K562 (cell line): ENCODE measurements around the gene ICA1. TPM values are rescaled to one million over a fixed set of nuclear protein-coding genes. Genes with fewer than 3 reads are reported as not detected.

Experiments used
- ATAC-seq: fragments of 200-7000 bp; cut with Tn5 transposase; 3 replicates; pipeline ENCODE4 v1.9.1; 2020; ENCODE audit warnings: moderate library complexity
- BruUV-seq: library from RNA; stranded (reverse); fragments of 400-500 nt; replicated peaks from 2 replicates; lab custom pipeline; 2021; lab: Mats Ljungman, UMichigan
- CTCF ChIA-PET: fragments of 300-600 bp; formaldehyde crosslinking; extraction: SDS; loops from one replicate; lab custom pipeline; 2021; ENCODE audit warnings: low intra/inter-chr PET ratio; lab: Yijun Ruan, JAX
- POLR2A ChIA-PET: fragments of 300-600, 350-650 bp; sonication (Branson Sonifier 250); formaldehyde crosslinking; extraction: SDS; loops from one replicate; lab custom pipeline; 2021; ENCODE audit warnings: antibody characterized with exemption, inconsistent platforms; lab: Yijun Ruan, JAX
- DNase-seq, 4 experiments: peaks; one replicate each; pipeline versions ENCODE4 v3.0.0 to v3.0.0-alpha.2; 2011 to 2018; ENCODE audit warnings: low spot score in 3 of 4, mixed read lengths in 3 of 4; ENCODE audit errors: extremely low read depth in 1 of 4
- FAIRE-seq: peaks from 2 replicates; lab custom pipeline; 2011; peaks lifted over from hg19 to GRCh38; lab: Jason Lieb, UNC
- H2AFZ ChIP-seq: 2 replicates; pipeline ENCODE4 v1.6.0; 2011; ENCODE audit warnings: low read depth, low read length, control low read depth, inconsistent platforms
- H3K27ac ChIP-seq: fragments of 200-600 bp; 3 replicates; pipeline ENCODE4 v1.8.0; 2011; ENCODE audit warnings: low read depth, mild to moderate bottlenecking, control low read depth, inconsistent platforms, low read length, moderate library complexity, mixed read lengths; ENCODE audit errors: extremely low read depth
- H3K27me3 ChIP-seq, 2 experiments: fragments of 300-600 bp in 1 of 2; 2 replicates in 1 of 2; 3 replicates in 1 of 2; pipeline versions ENCODE4 v1.6.0 to v1.8.0; 2011; ENCODE audit warnings: inconsistent platforms in 2 of 2, low read length in 2 of 2, mild to moderate bottlenecking in 1 of 2, mixed read lengths in 1 of 2, moderate library complexity in 1 of 2; ENCODE audit not compliant: control insufficient read depth in 2 of 2, insufficient read depth in 2 of 2
- H3K36me3 ChIP-seq: fragments of 300-600 bp; 3 replicates; pipeline ENCODE4 v1.8.0; 2011; ENCODE audit warnings: mild to moderate bottlenecking, low read length, inconsistent platforms; ENCODE audit not compliant: control insufficient read depth, insufficient read depth
- H3K4me1 ChIP-seq, 2 experiments: fragments of 200-600 bp in 1 of 2; replicated peaks in 1 of 2; 2 replicates in 1 of 2; 3 replicates in 1 of 2; pipeline versions ENCODE4 v1.5.1 to v1.8.0; 2011; ENCODE audit warnings: inconsistent platforms in 2 of 2, low read length in 2 of 2, mild to moderate bottlenecking in 1 of 2, mixed read lengths in 1 of 2, moderate library complexity in 1 of 2; ENCODE audit not compliant: control insufficient read depth in 2 of 2, insufficient read depth in 2 of 2
- H3K4me2 ChIP-seq: 2 replicates; pipeline ENCODE4 v1.6.1; 2011; ENCODE audit warnings: low read length, control low read depth, inconsistent platforms, mixed read lengths; ENCODE audit not compliant: insufficient read depth
- H3K4me3 ChIP-seq: fragments of 200-600 bp; sonication (generic), shearing (Covaris generic); 2 replicates; pipeline ENCODE4 v1.5.1; 2016; ENCODE audit warnings: control low read depth, inconsistent platforms
- H3K79me2 ChIP-seq: fragments of 200-600 bp; 3 replicates; pipeline ENCODE4 v1.8.0; 2011; ENCODE audit warnings: low read length, inconsistent platforms; ENCODE audit not compliant: control insufficient read depth, insufficient read depth
- H3K9ac ChIP-seq, 2 experiments: 2 replicates each; pipeline versions ENCODE4 v1.6.0 to v1.6.1; 2011; ENCODE audit warnings: low read depth in 2 of 2, low read length in 2 of 2, control low read depth in 1 of 2, inconsistent platforms in 1 of 2, mild to moderate bottlenecking in 1 of 2, mixed read lengths in 1 of 2; ENCODE audit not compliant: insufficient read depth in 1 of 2
- H3K9me1 ChIP-seq: one replicate; pipeline ENCODE4 v1.6.0; 2011; ENCODE audit warnings: inconsistent platforms, mild to moderate bottlenecking, low read length, moderate library complexity; ENCODE audit not compliant: control insufficient read depth, insufficient read depth
- H3K9me3 ChIP-seq: replicated peaks from 2 replicates; pipeline ENCODE4 v1.5.1; 2011; ENCODE audit warnings: low read depth, low read length, inconsistent platforms; ENCODE audit not compliant: control insufficient read depth, insufficient read depth
- H4K20me1 ChIP-seq: replicated peaks from 2 replicates; pipeline ENCODE4 v1.6.1; 2011; ENCODE audit warnings: low read length, inconsistent platforms, mixed read lengths; ENCODE audit not compliant: control insufficient read depth, insufficient read depth
- BCLAF1 ChIP-seq, 2 experiments: fragments of 450-650 bp in 1 of 2; IDR thresholded peaks; 2 replicates each; pipeline ENCODE4 v1.6.1; 2011 to 2017; ENCODE audit warnings: low read depth in 2 of 2, antibody characterized with exemption in 1 of 2, borderline replicate concordance in 1 of 2, low read length in 1 of 2, mild to moderate bottlenecking in 1 of 2, mixed read lengths in 1 of 2; ENCODE audit not compliant: control insufficient read depth in 1 of 2
- DLX4 ChIP-seq: fragments of 250-450 bp; sonication (Bioruptor Pico); IDR thresholded peaks from 2 replicates; pipeline ENCODE4 v1.6.1; 2021; ENCODE audit warnings: mild to moderate bottlenecking
- MTA1 ChIP-seq: fragments of 450-650 bp; IDR thresholded peaks from 2 replicates; pipeline ENCODE4 v1.6.1; 2017; ENCODE audit warnings: borderline replicate concordance
- TCF3 ChIP-seq: sonication (generic); formaldehyde crosslinking; IDR thresholded peaks from 2 replicates; pipeline ENCODE4 v1.4.0; 2020; ENCODE audit warnings: mild to moderate bottlenecking, missing genetic modification reagents
- WGBS: fragments of 100-300 bp; shearing (Covaris generic); methylation state at CpG from one replicate; pipeline ENCODE4 v1.1.6; 2016; ENCODE audit warnings: low coverage, mixed read lengths; ENCODE audit not compliant: insufficient coverage; ENCODE audit errors: missing lambda C conversion rate; 5-methylcytosine and 5-hydroxymethylcytosine counted together
- in situ Hi-C: fragments of 300-500 bp; cut with MboI; formaldehyde crosslinking; loops from 4 replicates; pipeline ENCODE4 v1.15.0; 2018; ENCODE audit warnings: inconsistent platforms, mixed read lengths
- intact Hi-C: fragments of 100-400 bp; cut with micrococcal nuclease; formaldehyde crosslinking; loops from 2 replicates; pipeline ENCODE4 v1.14.2; 2022
- polyA plus RNA-seq, 8 experiments: library from polyadenylated mRNA; depleted of rRNA in 4 of 8; stranded (reverse) in 5 of 8; unstranded in 3 of 8; fragments of >200 nt; fragmentation: Nextera tagmentation in 2 of 8; fragmentation: Illumina TruSeq in 1 of 8; extraction: Ambion mirVana in 2 of 8; extraction: Trizol in 1 of 8; gene quantifications; 2 replicates each; pipeline versions ENCODE4 v1.2.1 to v1.2.3, GENCODE V29; 2011 to 2014; ENCODE audit warnings: inconsistent platforms in 1 of 8, missing spikeins in 1 of 8
- total RNA-seq, 7 experiments: library from RNA; depleted of rRNA in 6 of 7; stranded (reverse); fragments of >200 nt in 6 of 7; fragmentation: Illumina TruSeq in 2 of 7; extraction: Trizol in 2 of 7; gene quantifications; 2 replicates each; pipeline versions ENCODE4 v1.2.1 to v1.2.3, GENCODE V29; 2011 to 2021; ENCODE audit warnings: low replicate concordance in 1 of 7

Gene ICA1
- total and polyA plus RNA-seq, 9 of the 15 experiments (the other 6 are each of a cell fraction or from before 2014, with no cell fraction given) = 7.1 to 22.3 (median 16.4) TPM

GRCh38 chr7:8064828-8065227 is 197.1 kb downstream of the ICA1 start:
- no peak overlapping the region for H3K4me3 ChIP-seq
- H3K36me3 ChIP-seq = no peaks in the 10 kb centered on the region
- no peak for ATAC-seq
- in situ Hi-C loops = no loop called here
- H3K79me2 ChIP-seq = no peaks in the 10 kb centered on the region
- no TSS peak for BruUV-seq
- no peak for DNase-seq
- H3K4me1 ChIP-seq = peaks cover 0 to 4% of the 10 kb centered on the region in 2 experiments; a peak in 2 of 5 replicates
- H3K9me1 ChIP-seq = no peaks in the 10 kb centered on the region
- no peaks in the 10 kb centered on the region for H4K20me1 ChIP-seq
- 82% methylated on average over 12 of the region's 12 CpGs for WGBS
- H3K27me3 ChIP-seq = no peaks in the 10 kb centered on the region
- ChIA-PET POLR2A (interaction anchor here (0.6 kb wide), 1 partner anchor 217 kb away, joined by 3 read pairs; no protein-coding TSS in a partner anchor), CTCF (no interaction called here)
- TF ChIP-seq MTA1 = no peak
- TF ChIP-seq BCLAF1 (IDR thresholded peaks at IDR 0.05; ENCODE audit: borderline replicate concordance in 1 of 2, control insufficient read depth in 1 of 2, low read depth in 2 of 2, low read length in 1 of 2) = no peak
- TF ChIP-seq DLX4 = no peak
- TF ChIP-seq TCF3 (CRISPR knock-in tag) = no peak
- FAIRE-seq = no peak
- H3K9ac ChIP-seq = no peak overlapping the region
- intact Hi-C loops = no loop called here
- no peak overlapping the region for H2AFZ ChIP-seq
- H3K27ac ChIP-seq = no peak overlapping the region
- H3K9me3 ChIP-seq = no peaks in the 10 kb centered on the region
- no peak overlapping the region for H3K4me2 ChIP-seq
